Measurements from ENCODE around the gene DNAH3.
"Not testable (repeated sequence)": the region's sequence is repeated elsewhere in the genome, so short reads cannot be mapped to it uniquely, and the experiment has no call there.

The DNAH3 gene

GRCh38 chr16:21161211-21161610 is 10.6 kb upstream of the DNAH3 start:
- Mint-ChIP-seq H3K9me3 (no peaks in the 10 kb centered on the region), H3K4me1 (ENCODE audit: low read depth) (peaks cover 19% of the 10 kb centered on the region)

GRCh38 chr16:21160276-21160675 is 9.6 kb upstream of the DNAH3 start:
- H3K27me3 Mint-ChIP-seq: peaks cover 2% of the 10 kb centered on the region
- no peak overlapping the region for H3K27ac Mint-ChIP-seq
- H3K4me3 Mint-ChIP-seq: no peak overlapping the region
- H3K4me1 Mint-ChIP-seq (ENCODE audit: low read depth): peaks cover 19% of the 10 kb centered on the region
- H3K36me3 Mint-ChIP-seq (ENCODE audit: low read depth): peaks cover 53% of the 10 kb centered on the region
- H3K9me3 Mint-ChIP-seq: no peaks in the 10 kb centered on the region
- intact Hi-C loops (cut with micrococcal nuclease): no loop called here

More at GRCh38 chr16:21161211-21161610, 10.6 kb upstream of the DNAH3 start:
- H3K36me3 Mint-ChIP-seq (ENCODE audit: low read depth): peaks cover 57% of the 10 kb centered on the region
- H3K4me3 Mint-ChIP-seq: no peak overlapping the region
- peaks cover 2% of the 10 kb centered on the region for H3K27me3 Mint-ChIP-seq
- intact Hi-C loops (cut with micrococcal nuclease): no loop called here
- no peak overlapping the region for H3K27ac Mint-ChIP-seq

GRCh38 chr16:21159281-21159951 is 8.8 kb upstream of the DNAH3 start:
- peaks cover 45% of the 10 kb centered on the region for H3K36me3 Mint-ChIP-seq (ENCODE audit: low read depth)
- H3K27ac Mint-ChIP-seq: peak overlapping the region; percentile 80
- intact Hi-C loops (cut with micrococcal nuclease): loop anchor here (2.0 kb wide), 1 partner anchor 141 kb away; no protein-coding TSS in a partner anchor
- H3K9me3 Mint-ChIP-seq: no peaks in the 10 kb centered on the region
- peak overlapping the region; percentile 91 for H3K4me3 Mint-ChIP-seq
- peaks cover 19% of the 10 kb centered on the region for H3K4me1 Mint-ChIP-seq (ENCODE audit: low read depth)
- H3K27me3 Mint-ChIP-seq: peaks cover 2% of the 10 kb centered on the region

- peak within 1 kb of the TSS; percentile 91 for H3K4me3 Mint-ChIP-seq
- H3K27me3 Mint-ChIP-seq: peaks cover 2% of the 10 kb centered on the region
These were observed 7.8 kb upstream of the DNAH3 start, which contains the start of gene LDAF1 for GRCh38 chr16:21158208-21159110. Gene LDAF1, plus strand, starts transcription at chr16:21158674. Its CDS starts 2,509 bp downstream, at chr16:21161183.

GRCh38 chr16:21157632-21158031 is 7.0 kb upstream of the DNAH3 start:
- no peak overlapping the region for H3K4me3 Mint-ChIP-seq
- H3K9me3 Mint-ChIP-seq: no peaks in the 10 kb centered on the region
- no peak overlapping the region for H3K27ac Mint-ChIP-seq
- intact Hi-C loops (cut with micrococcal nuclease): loop anchor here (2.0 kb wide), 1 partner anchor 143 kb away; no protein-coding TSS in a partner anchor
- peaks cover 19% of the 10 kb centered on the region for H3K4me1 Mint-ChIP-seq (ENCODE audit: low read depth)
- H3K27me3 Mint-ChIP-seq: peaks cover 4% of the 10 kb centered on the region
- H3K36me3 Mint-ChIP-seq (ENCODE audit: low read depth): peaks cover 28% of the 10 kb centered on the region

More at GRCh38 chr16:21158208-21159110, 7.8 kb upstream of the DNAH3 start, which contains the start of gene LDAF1:
- Mint-ChIP-seq H3K36me3 (ENCODE audit: low read depth) (peaks cover 36% of the 10 kb centered on the region), H3K27ac (peak within 1 kb of the TSS; percentile 80), H3K4me1 (ENCODE audit: low read depth) (peaks cover 19% of the 10 kb centered on the region), H3K9me3 (no peaks in the 10 kb centered on the region)
- intact Hi-C loops (cut with micrococcal nuclease): loop anchor here (2.0 kb wide), 1 partner anchor 142 kb away; no protein-coding TSS in a partner anchor

- Mint-ChIP-seq H3K9me3 (no peaks in the 10 kb centered on the region), H3K4me1 (ENCODE audit: low read depth) (peaks cover 19% of the 10 kb centered on the region), H3K36me3 (ENCODE audit: low read depth) (peaks cover 23% of the 10 kb centered on the region), H3K27ac (no peak overlapping the region), H3K27me3 (peaks cover 7% of the 10 kb centered on the region), H3K4me3 (no peak overlapping the region)
- intact Hi-C loops (cut with micrococcal nuclease): no loop called here
These were observed 6.3 kb upstream of the DNAH3 start for GRCh38 chr16:21156767-21157467.

GRCh38 chr16:21156011-21156410 is 5.4 kb upstream of the DNAH3 start:
- H3K27ac Mint-ChIP-seq; intact Hi-C loops (cut with micrococcal nuclease); H3K4me3 Mint-ChIP-seq; H3K9me3 Mint-ChIP-seq: not testable (repeated sequence)
- Mint-ChIP-seq H3K36me3 (ENCODE audit: low read depth) (peaks cover 14% of the 10 kb centered on the region), H3K27me3 (peaks cover 10% of the 10 kb centered on the region), H3K4me1 (ENCODE audit: low read depth) (peaks cover 20% of the 10 kb centered on the region)

GRCh38 chr16:21153124-21153729 is 2.6 kb upstream of the DNAH3 start:
- H3K27ac Mint-ChIP-seq; H3K4me3 Mint-ChIP-seq; H3K36me3 Mint-ChIP-seq (ENCODE audit: low read depth); H3K9me3 Mint-ChIP-seq; intact Hi-C loops (cut with micrococcal nuclease): not testable (repeated sequence)
- H3K27me3 Mint-ChIP-seq: peaks cover 20% of the 10 kb centered on the region
- H3K4me1 Mint-ChIP-seq (ENCODE audit: low read depth): peaks cover 15% of the 10 kb centered on the region

- intact Hi-C loops (cut with micrococcal nuclease); H3K27ac Mint-ChIP-seq; H3K36me3 Mint-ChIP-seq (ENCODE audit: low read depth); H3K9me3 Mint-ChIP-seq; H3K4me3 Mint-ChIP-seq: not testable (repeated sequence)
- Mint-ChIP-seq H3K4me1 (ENCODE audit: low read depth) (peaks cover 10% of the 10 kb centered on the region), H3K27me3 (peaks cover 27% of the 10 kb centered on the region)
These were observed 1.7 kb upstream of the DNAH3 start for GRCh38 chr16:21152160-21153030.

GRCh38 chr16:21145738-21146137 is 4.9 kb downstream of the DNAH3 start:
- H3K4me1 Mint-ChIP-seq (ENCODE audit: low read depth): peaks cover 7% of the 10 kb centered on the region
- no peaks in the 10 kb centered on the region for H3K9me3 Mint-ChIP-seq
- intact Hi-C loops (cut with micrococcal nuclease): no loop called here
- H3K27me3 Mint-ChIP-seq: peaks cover 38% of the 10 kb centered on the region
- H3K27ac Mint-ChIP-seq: no peak overlapping the region
- no peaks in the 10 kb centered on the region for H3K36me3 Mint-ChIP-seq (ENCODE audit: low read depth)
- H3K4me3 Mint-ChIP-seq: no peak overlapping the region

GRCh38 chr16:21134053-21134452 is 16.6 kb downstream of the DNAH3 start:
- H3K27me3 Mint-ChIP-seq: peaks cover 12% of the 10 kb centered on the region
- intact Hi-C loops (cut with micrococcal nuclease): no loop called here
- no peaks in the 10 kb centered on the region for H3K9me3 Mint-ChIP-seq
- no peak overlapping the region for H3K27ac Mint-ChIP-seq
- H3K4me3 Mint-ChIP-seq: no peak overlapping the region
- no peaks in the 10 kb centered on the region for H3K36me3 Mint-ChIP-seq (ENCODE audit: low read depth)
- H3K4me1 Mint-ChIP-seq (ENCODE audit: low read depth): no peaks in the 10 kb centered on the region

GRCh38 chr16:21130811-21131210 is 19.8 kb downstream of the DNAH3 start:
- Mint-ChIP-seq H3K4me3 (no peak overlapping the region), H3K27ac (no peak overlapping the region), H3K36me3 (ENCODE audit: low read depth) (no peaks in the 10 kb centered on the region), H3K27me3 (peaks cover 12% of the 10 kb centered on the region), H3K9me3 (no peaks in the 10 kb centered on the region), H3K4me1 (ENCODE audit: low read depth) (no peaks in the 10 kb centered on the region)
- intact Hi-C loops (cut with micrococcal nuclease): no loop called here

- intact Hi-C loops (cut with micrococcal nuclease): no loop called here
- Mint-ChIP-seq H3K4me3 (no peak overlapping the region), H3K4me1 (ENCODE audit: low read depth) (peaks cover 3% of the 10 kb centered on the region), H3K9me3 (no peaks in the 10 kb centered on the region), H3K36me3 (ENCODE audit: low read depth) (no peaks in the 10 kb centered on the region), H3K27ac (no peak overlapping the region), H3K27me3 (peaks cover 12% of the 10 kb centered on the region)
These were observed 21.7 kb downstream of the DNAH3 start for GRCh38 chr16:21128991-21129390.

Data from dendritic cell treated with granulocyte-macrophage colony-stimulating factor and Interleukin-4, amounts not matched to agents 40 ng/mL and 50 ng/mL, for 4 days (primary cell).